ENCODE results near the gene ANKRD42.

The ANKRD42 gene

GRCh38 chr11:83195143-83195466, 1.6 kb downstream of the ANKRD42 start:
- H3K18ac ChIP-seq (ENCODE audit: low read depth in 1 of 2, low read length in 2 of 2), result no peak overlapping the region
- H3K9me3 ChIP-seq (ENCODE audit: control insufficient read depth, low read length), result no peaks in the 10 kb centered on the region
- H2AFZ ChIP-seq (ENCODE audit: low read depth, low read length), result no peak overlapping the region
- peak; percentile 41 for DNase-seq
- no peak overlapping the region for H3K4ac ChIP-seq (ENCODE audit: low read depth in 1 of 2, low read length in 2 of 2)
- H3K36me3 ChIP-seq (ENCODE audit: control insufficient read depth in 1 of 2, insufficient read depth in 2 of 2, low read depth in 1 of 2, low read length in 2 of 2), result peaks cover 8 to 41% of the 10 kb centered on the region in 2 experiments
- H2BK120ac ChIP-seq (ENCODE audit: low read depth, low read length), result no peak overlapping the region
- peak overlapping the region; percentile 79 for H3K4me2 ChIP-seq (ENCODE audit: low read length, poor library complexity, severe bottlenecking)
- H3K4me3 ChIP-seq (ENCODE audit: insufficient read depth in 1 of 2, low read depth in 1 of 2, low read length in 2 of 2), result peak overlapping the region in 1 of 2 experiments; percentile 96
- H4K91ac ChIP-seq (ENCODE audit: low read length), result no peak overlapping the region
- no peak overlapping the region for H2BK5ac ChIP-seq (ENCODE audit: low read depth, low read length, poor library complexity, severe bottlenecking)
- no peak overlapping the region for H3K27ac ChIP-seq (ENCODE audit: low read length, poor library complexity, severe bottlenecking)
- H3K23ac ChIP-seq (ENCODE audit: low read length in 2 of 2), result no peak overlapping the region
- H3K14ac ChIP-seq (ENCODE audit: low read length in 2 of 2), result no peak overlapping the region
- H2BK12ac ChIP-seq (ENCODE audit: low read length in 2 of 2), result no peak overlapping the region
- no peaks in the 10 kb centered on the region for H3K27me3 ChIP-seq (ENCODE audit: control insufficient read depth in 1 of 2, insufficient read depth in 1 of 2, low read length in 2 of 2)
- 38% methylated on average over 4 of the region's 4 CpGs for WGBS
- no peak overlapping the region for H4K8ac ChIP-seq (ENCODE audit: low read length)
- H3K79me1 ChIP-seq (replicated peaks; ENCODE audit: low read length, poor library complexity, severe bottlenecking), result peaks cover 16% of the 10 kb centered on the region
- H3K9ac ChIP-seq (ENCODE audit: low read length), result peak overlapping the region; percentile 99
- peaks cover 7% of the 10 kb centered on the region for H3K4me1 ChIP-seq (ENCODE audit: control insufficient read depth, insufficient read depth, low read depth, low read length)
- no peak overlapping the region for H2AK5ac ChIP-seq (ENCODE audit: low read length, severe bottlenecking)
- no peak overlapping the region for H2BK15ac ChIP-seq (ENCODE audit: low read depth, poor library complexity, severe bottlenecking)

GRCh38 chr11:83195649-83196048, 2.1 kb downstream of the ANKRD42 start:
- Histone ChIP-seq H3K23ac (ENCODE audit: low read length in 2 of 2) (peak overlapping the region in 1 of 2 experiments; percentile 43), H3K27me3 (ENCODE audit: control insufficient read depth in 1 of 2, insufficient read depth in 1 of 2, low read length in 2 of 2) (no peaks in the 10 kb centered on the region), H2AK5ac (ENCODE audit: low read length, severe bottlenecking) (no peak overlapping the region), H3K79me1 (replicated peaks; ENCODE audit: low read length, poor library complexity, severe bottlenecking) (peaks cover 16% of the 10 kb centered on the region), H3K4me2 (ENCODE audit: low read length, poor library complexity, severe bottlenecking) (no peak overlapping the region), H3K18ac (ENCODE audit: low read depth in 1 of 2, low read length in 2 of 2) (no peak overlapping the region), H2BK120ac (ENCODE audit: low read depth, low read length) (no peak overlapping the region), H3K4me1 (ENCODE audit: control insufficient read depth, insufficient read depth, low read depth, low read length) (peaks cover 7% of the 10 kb centered on the region), H3K27ac (ENCODE audit: low read length, poor library complexity, severe bottlenecking) (no peak overlapping the region), H3K4ac (ENCODE audit: low read depth in 1 of 2, low read length in 2 of 2) (no peak overlapping the region), H3K9ac (ENCODE audit: low read length) (peak overlapping the region; percentile 99), H2AFZ (ENCODE audit: low read depth, low read length) (no peak overlapping the region), H2BK5ac (ENCODE audit: low read depth, low read length, poor library complexity, severe bottlenecking) (no peak overlapping the region), H4K8ac (ENCODE audit: low read length) (no peak overlapping the region), H3K4me3 (ENCODE audit: insufficient read depth in 1 of 2, low read depth in 1 of 2, low read length in 2 of 2) (peak overlapping the region in 1 of 2 experiments; percentile 96), H3K14ac (ENCODE audit: low read length in 2 of 2) (no peak overlapping the region), H3K9me3 (ENCODE audit: control insufficient read depth, low read length) (no peaks in the 10 kb centered on the region), H4K91ac (ENCODE audit: low read length) (no peak overlapping the region), H2BK12ac (ENCODE audit: low read length in 2 of 2) (no peak overlapping the region), H2BK15ac (ENCODE audit: low read depth, poor library complexity, severe bottlenecking) (no peak overlapping the region), H3K36me3 (ENCODE audit: control insufficient read depth in 1 of 2, insufficient read depth in 2 of 2, low read depth in 1 of 2, low read length in 2 of 2) (peaks cover 4 to 41% of the 10 kb centered on the region in 2 experiments)
- no peak for DNase-seq
- 97% methylated on average over 8 of the region's 8 CpGs for WGBS

- no peak overlapping the region for H3K9ac ChIP-seq (ENCODE audit: low read length)
- no peak overlapping the region for H2BK12ac ChIP-seq (ENCODE audit: low read length in 2 of 2)
- no peak overlapping the region for H3K4ac ChIP-seq (ENCODE audit: low read depth in 1 of 2, low read length in 2 of 2)
- H3K4me1 ChIP-seq (ENCODE audit: control insufficient read depth, insufficient read depth, low read depth, low read length), result peaks cover 3% of the 10 kb centered on the region
- H3K27ac ChIP-seq (ENCODE audit: low read length, poor library complexity, severe bottlenecking), result no peak overlapping the region
- no peak overlapping the region for H2BK120ac ChIP-seq (ENCODE audit: low read depth, low read length)
- no peak for DNase-seq
- H3K9me3 ChIP-seq (ENCODE audit: control insufficient read depth, low read length), result no peaks in the 10 kb centered on the region
- H2AK5ac ChIP-seq (ENCODE audit: low read length, severe bottlenecking), result no peak overlapping the region
- no peak overlapping the region for H4K8ac ChIP-seq (ENCODE audit: low read length)
- H2BK5ac ChIP-seq (ENCODE audit: low read depth, low read length, poor library complexity, severe bottlenecking), result no peak overlapping the region
- H3K23ac ChIP-seq (ENCODE audit: low read length in 2 of 2), result no peak overlapping the region
- no peak overlapping the region for H3K18ac ChIP-seq (ENCODE audit: low read depth in 1 of 2, low read length in 2 of 2)
- peaks cover 14% of the 10 kb centered on the region for H3K79me1 ChIP-seq (replicated peaks; ENCODE audit: low read length, poor library complexity, severe bottlenecking)
- H3K4me3 ChIP-seq (ENCODE audit: insufficient read depth in 1 of 2, low read depth in 1 of 2, low read length in 2 of 2), result no peak overlapping the region
- 100% methylated on average over 1 of the region's 1 CpG for WGBS
- H3K36me3 ChIP-seq (ENCODE audit: control insufficient read depth in 1 of 2, insufficient read depth in 2 of 2, low read depth in 1 of 2, low read length in 2 of 2), result peaks cover 0 to 56% of the 10 kb centered on the region in 2 experiments
- H4K91ac ChIP-seq (ENCODE audit: low read length), result no peak overlapping the region
- no peak overlapping the region for H3K4me2 ChIP-seq (ENCODE audit: low read length, poor library complexity, severe bottlenecking)
- H3K27me3 ChIP-seq (ENCODE audit: control insufficient read depth in 1 of 2, insufficient read depth in 1 of 2, low read length in 2 of 2), result no peaks in the 10 kb centered on the region
- H3K14ac ChIP-seq (ENCODE audit: low read length in 2 of 2), result no peak overlapping the region
- no peak overlapping the region for H2BK15ac ChIP-seq (ENCODE audit: low read depth, poor library complexity, severe bottlenecking)
- no peak overlapping the region for H2AFZ ChIP-seq (ENCODE audit: low read depth, low read length)
Measured at GRCh38 chr11:83200035-83200434, 6.5 kb downstream of the ANKRD42 start.

GRCh38 chr11:83205608-83206185, 12.2 kb downstream of the ANKRD42 start:
- Histone ChIP-seq H2BK120ac (ENCODE audit: low read depth, low read length) (no peak overlapping the region), H3K79me1 (replicated peaks; ENCODE audit: low read length, poor library complexity, severe bottlenecking) (peaks cover 1% of the 10 kb centered on the region), H2BK15ac (ENCODE audit: low read depth, poor library complexity, severe bottlenecking) (no peak overlapping the region), H3K14ac (ENCODE audit: low read length in 2 of 2) (no peak overlapping the region), H2BK12ac (ENCODE audit: low read length in 2 of 2) (no peak overlapping the region), H3K27me3 (ENCODE audit: control insufficient read depth in 1 of 2, insufficient read depth in 1 of 2, low read length in 2 of 2) (no peaks in the 10 kb centered on the region), H2AK5ac (ENCODE audit: low read length, severe bottlenecking) (no peak overlapping the region), H3K36me3 (ENCODE audit: control insufficient read depth in 1 of 2, insufficient read depth in 2 of 2, low read depth in 1 of 2, low read length in 2 of 2) (peaks cover 8 to 82% of the 10 kb centered on the region in 2 experiments), H3K4me3 (ENCODE audit: insufficient read depth in 1 of 2, low read depth in 1 of 2, low read length in 2 of 2) (no peak overlapping the region), H2BK5ac (ENCODE audit: low read depth, low read length, poor library complexity, severe bottlenecking) (no peak overlapping the region), H4K8ac (ENCODE audit: low read length) (no peak overlapping the region), H3K23ac (ENCODE audit: low read length in 2 of 2) (no peak overlapping the region), H2AFZ (ENCODE audit: low read depth, low read length) (no peak overlapping the region), H3K4me1 (ENCODE audit: control insufficient read depth, insufficient read depth, low read depth, low read length) (no peaks in the 10 kb centered on the region), H3K9me3 (ENCODE audit: control insufficient read depth, low read length) (no peaks in the 10 kb centered on the region), H3K4ac (ENCODE audit: low read depth in 1 of 2, low read length in 2 of 2) (no peak overlapping the region), H4K91ac (ENCODE audit: low read length) (no peak overlapping the region), H3K4me2 (ENCODE audit: low read length, poor library complexity, severe bottlenecking) (no peak overlapping the region), H3K18ac (ENCODE audit: low read depth in 1 of 2, low read length in 2 of 2) (no peak overlapping the region), H3K9ac (ENCODE audit: low read length) (no peak overlapping the region), H3K27ac (ENCODE audit: low read length, poor library complexity, severe bottlenecking) (no peak overlapping the region)
- 100% methylated on average over 2 of the region's 3 CpGs for WGBS
- DNase-seq, result no peak
